Measurements from ENCODE around the gene TXNDC15.

Gene TXNDC15

GRCh38 chr5:134918861-134919260 lies 44.7 kb downstream of the TXNDC15 start:
- no peak for DNase-seq (ENCODE audit: low spot score)

- no peak for DNase-seq (ENCODE audit: low spot score)
Measured at GRCh38 chr5:134920848-134921575, 46.8 kb downstream of the TXNDC15 start.

- DNase-seq (ENCODE audit: low spot score) = no peak
Measured at GRCh38 chr5:134932508-134932907, 58.3 kb downstream of the TXNDC15 start.

GRCh38 chr5:134934202-134934601 lies 60.0 kb downstream of the TXNDC15 start:
- no peak for DNase-seq (ENCODE audit: low spot score)

GRCh38 chr5:134935711-134936602 lies 61.8 kb downstream of the TXNDC15 start:
- no peak for DNase-seq (ENCODE audit: low spot score)

- DNase-seq (ENCODE audit: low spot score) = peak; percentile 92
Measured at GRCh38 chr5:134937526-134937925, 63.4 kb downstream of the TXNDC15 start.

GRCh38 chr5:134938030-134938429 lies 63.9 kb downstream of the TXNDC15 start:
- peak; percentile 84 for DNase-seq (ENCODE audit: low spot score)

- DNase-seq (ENCODE audit: low spot score) = no peak
Measured at GRCh38 chr5:134939500-134939899, 65.3 kb downstream of the TXNDC15 start.

GRCh38 chr5:134943547-134943946 lies 69.4 kb downstream of the TXNDC15 start:
- DNase-seq (ENCODE audit: low spot score) = no peak

GRCh38 chr5:134944630-134945029 lies 70.5 kb downstream of the TXNDC15 start:
- DNase-seq (ENCODE audit: low spot score) = peak; percentile 41

- DNase-seq (ENCODE audit: low spot score) = peak; percentile 15
Measured at GRCh38 chr5:134945041-134945440, 70.9 kb downstream of the TXNDC15 start.

- no peak for DNase-seq (ENCODE audit: low spot score)
Measured at GRCh38 chr5:134948911-134949310, 74.7 kb downstream of the TXNDC15 start.

- no peak for DNase-seq (ENCODE audit: low spot score)
Measured at GRCh38 chr5:134949316-134949715, 75.1 kb downstream of the TXNDC15 start.

Small RNAs within 50 kb of the gene (small RNA-seq; reads per million reads assigned to genes)
- 0 reads per million in 2 experiments for gene MIR4461
- 0 to 0.18 reads per million in 2 experiments for gene MTND3P25
- 0 to 0.04 reads per million in 2 experiments for gene MTND4LP30

All from SK-N-DZ (cell line).